K562 (cell line): ENCODE measurements around the gene RNASET2. TPM values are rescaled to one million over a fixed set of nuclear protein-coding genes. Genes with fewer than 3 reads are reported as not detected.

Experiments used
- CBFA2T2 ChIP-seq: fragments of 450-650 bp; conservative IDR thresholded peaks from 2 replicates; pipeline ENCODE4 v1.6.1; 2017; ENCODE audit warnings: mild to moderate bottlenecking
- CSDE1 ChIP-seq, 2 experiments: fragments of 450-650 bp; IDR thresholded peaks; 2 replicates each; pipeline ENCODE4 v1.6.1; 2016; ENCODE audit warnings: mild to moderate bottlenecking in 1 of 2
- ELF1 ChIP-seq: fragments of 200-800 bp; sonication (Bioruptor generic); IDR thresholded peaks from 2 replicates; pipeline ENCODE4 v1.6.1; 2016; ENCODE audit warnings: missing genetic modification characterization, missing compliant biosample characterization
- ETV1 ChIP-seq: fragments of 450-650 bp; conservative IDR thresholded peaks from 2 replicates; pipeline ENCODE4 v1.6.1; 2016; ENCODE audit warnings: missing genetic modification characterization, control low read depth, low read depth, missing compliant biosample characterization
- HIVEP1 ChIP-seq: fragments of 250-450 bp; sonication (Bioruptor Pico); IDR thresholded peaks from 2 replicates; pipeline ENCODE4 v1.4.0; 2020; ENCODE audit warnings: mild to moderate bottlenecking
- MCM5 ChIP-seq: fragments of 450-650 bp; IDR thresholded peaks from 2 replicates; pipeline ENCODE4 v1.6.1; 2016; ENCODE audit warnings: low read depth
- MCM7 ChIP-seq, 2 experiments: fragments of 450-650 bp; IDR thresholded peaks; 2 replicates each; pipeline ENCODE4 v1.6.1; 2016 to 2018
- MIER1 ChIP-seq: fragments of 450-650 bp; IDR thresholded peaks from 2 replicates; pipeline ENCODE4 v1.6.1; 2016; ENCODE audit warnings: antibody characterized with exemption, mild to moderate bottlenecking, low read depth
- NR3C1 ChIP-seq: sonication (generic); formaldehyde crosslinking; IDR thresholded peaks from 2 replicates; pipeline ENCODE4 v1.8.1; 2022; ENCODE audit warnings: missing genetic modification reagents
- NRF1 ChIP-seq, 2 experiments: fragments of 450-650 bp; IDR thresholded peaks in 1 of 2; conservative IDR thresholded peaks in 1 of 2; 2 replicates each; pipeline ENCODE4 v1.6.1; 2014; ENCODE audit warnings: mild to moderate bottlenecking in 2 of 2
- PHF20 ChIP-seq: fragments of 450-650 bp; IDR thresholded peaks from 2 replicates; pipeline ENCODE4 v1.6.1; 2018; ENCODE audit not compliant: partially characterized antibody
- POLR2B ChIP-seq: fragments of 450-650 bp; IDR thresholded peaks from 2 replicates; pipeline ENCODE4 v1.6.1; 2018; ENCODE audit warnings: low read depth; ENCODE audit not compliant: partially characterized antibody
- POLR2G ChIP-seq: fragments of 200-400 bp; formaldehyde crosslinking; IDR thresholded peaks from 2 replicates; pipeline ENCODE4 v1.6.1; 2017; ENCODE audit warnings: low read depth, mild to moderate bottlenecking, antibody characterized with exemption, low read length, moderate library complexity
- SUPT5H ChIP-seq: fragments of 450-650 bp; IDR thresholded peaks from 2 replicates; pipeline ENCODE4 v1.6.1; 2016
- TARDBP ChIP-seq: fragments of 450-650 bp; IDR thresholded peaks from 2 replicates; pipeline ENCODE4 v1.6.1; 2016
- TCF7L2 ChIP-seq: fragments of 150-350 bp; IDR thresholded peaks from 2 replicates; pipeline ENCODE4 v1.6.1; 2016; ENCODE audit warnings: low read depth, mild to moderate bottlenecking, low read length, moderate library complexity
- TRIM28 ChIP-seq: fragments of 450-650 bp; IDR thresholded peaks from 2 replicates; pipeline ENCODE4 v1.6.1; 2017
- ZNF232 ChIP-seq: sonication (generic); formaldehyde crosslinking; IDR thresholded peaks from 2 replicates; pipeline ENCODE4 v1.8.0; 2022; ENCODE audit warnings: mild to moderate bottlenecking, missing genetic modification reagents
- ZNF583 ChIP-seq: fragments of 250-450 bp; sonication (Bioruptor Pico); IDR thresholded peaks from 2 replicates; pipeline ENCODE4 v1.4.0; 2020
- ZNF76 ChIP-seq: fragments of 250-450 bp; sonication (Bioruptor Pico); IDR thresholded peaks from 2 replicates; pipeline ENCODE4 v1.4.0; 2020; ENCODE audit warnings: mild to moderate bottlenecking, moderate library complexity, borderline replicate concordance
- ZNF778 ChIP-seq: fragments of 450-650 bp; formaldehyde crosslinking; IDR thresholded peaks from 2 replicates; pipeline ENCODE4 v1.4.0; 2020; ENCODE audit warnings: mild to moderate bottlenecking, moderate library complexity
- polyA plus RNA-seq, 8 experiments: library from polyadenylated mRNA; depleted of rRNA in 4 of 8; stranded (reverse) in 5 of 8; unstranded in 3 of 8; fragments of >200 nt; fragmentation: Nextera tagmentation in 2 of 8; fragmentation: Illumina TruSeq in 1 of 8; extraction: Ambion mirVana in 2 of 8; extraction: Trizol in 1 of 8; gene quantifications; 2 replicates each; pipeline versions ENCODE4 v1.2.1 to v1.2.3, GENCODE V29; 2011 to 2014; ENCODE audit warnings: inconsistent platforms in 1 of 8, missing spikeins in 1 of 8
- total RNA-seq, 7 experiments: library from RNA; depleted of rRNA in 6 of 7; stranded (reverse); fragments of >200 nt in 6 of 7; fragmentation: Illumina TruSeq in 2 of 7; extraction: Trizol in 2 of 7; gene quantifications; 2 replicates each; pipeline versions ENCODE4 v1.2.1 to v1.2.3, GENCODE V29; 2011 to 2021; ENCODE audit warnings: low replicate concordance in 1 of 7
- TF ChIP-seq, protein P1 (sequence below): sonication (generic); formaldehyde crosslinking; IDR thresholded peaks from 2 replicates; pipeline ENCODE4 v1.8.0; 2022; ENCODE audit warnings: mild to moderate bottlenecking, missing genetic modification reagents
- TF ChIP-seq, protein P2 (sequence below): fragments of 450-650 bp; IDR thresholded peaks from 2 replicates; pipeline ENCODE4 v1.6.1; 2017; ENCODE audit warnings: antibody characterized with exemption
- TF ChIP-seq, protein P3 (sequence below): fragments of 450-650 bp; IDR thresholded peaks from 2 replicates; pipeline ENCODE4 v1.6.1; 2016; ENCODE audit warnings: mild to moderate bottlenecking
- TF ChIP-seq, protein P4 (sequence below): sonication (generic); formaldehyde crosslinking; IDR thresholded peaks from 2 replicates; pipeline ENCODE4 v1.9.0; 2022; ENCODE audit warnings: mild to moderate bottlenecking, missing genetic modification reagents

Gene RNASET2
- total and polyA plus RNA-seq, 9 of the 15 experiments (the other 6 are each of a cell fraction or from before 2014, with no cell fraction given) = 7.4 to 141 (median 91.3) TPM

DNA sequence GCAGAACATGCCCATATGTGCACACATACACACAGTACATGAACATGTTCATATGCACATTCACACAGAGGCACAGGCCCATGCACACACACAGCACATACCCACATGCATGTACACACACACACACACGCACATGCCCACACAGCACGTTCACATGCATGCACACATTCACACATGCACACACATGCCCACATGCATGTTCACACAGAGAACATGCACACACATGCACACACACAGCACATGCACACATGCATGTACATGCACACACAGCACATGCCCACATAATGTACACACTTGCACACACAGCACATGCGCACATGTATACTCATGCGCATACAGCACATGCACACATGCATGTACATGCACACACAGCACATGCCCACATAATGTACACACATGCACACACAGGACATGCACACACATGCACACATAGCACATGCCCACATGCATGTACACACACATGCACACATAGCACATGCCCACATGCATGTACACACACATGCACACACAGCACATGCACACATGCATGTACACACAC lies 25.9 kb downstream of the RNASET2 start (continued):
- TF ChIP-seq SUPT5H (0 out of 2 replicates have a peak, but pooled peaks have one; percentile 25), ZNF583 (CRISPR knock-in tag) (no peak), NRF1 (conservative IDR thresholded peaks at IDR 0.05 in 1 of 2, IDR thresholded peaks at IDR 0.05 in 1 of 2) (no peak), ELF1 (tag) (no peak), MCM5 (no peak), ZNF76 (CRISPR knock-in tag) (no peak), CBFA2T2 (no peak), ZNF232 (CRISPR knock-in tag) (no peak), TRIM28 (no peak), PHF20 (peak; percentile 22), POLR2G (no peak), TCF7L2 (no peak), CSDE1 (IDR thresholded peaks at IDR 0.05) (no peak), NR3C1 (CRISPR knock-in tag) (no peak), POLR2B (no peak), ZNF778 (no peak), MCM7 (IDR thresholded peaks at IDR 0.05) (no peak), HIVEP1 (CRISPR knock-in tag) (no peak), MIER1 (no peak), ETV1 (no peak), TARDBP (no peak)
- TF ChIP-seq, protein P1, sequence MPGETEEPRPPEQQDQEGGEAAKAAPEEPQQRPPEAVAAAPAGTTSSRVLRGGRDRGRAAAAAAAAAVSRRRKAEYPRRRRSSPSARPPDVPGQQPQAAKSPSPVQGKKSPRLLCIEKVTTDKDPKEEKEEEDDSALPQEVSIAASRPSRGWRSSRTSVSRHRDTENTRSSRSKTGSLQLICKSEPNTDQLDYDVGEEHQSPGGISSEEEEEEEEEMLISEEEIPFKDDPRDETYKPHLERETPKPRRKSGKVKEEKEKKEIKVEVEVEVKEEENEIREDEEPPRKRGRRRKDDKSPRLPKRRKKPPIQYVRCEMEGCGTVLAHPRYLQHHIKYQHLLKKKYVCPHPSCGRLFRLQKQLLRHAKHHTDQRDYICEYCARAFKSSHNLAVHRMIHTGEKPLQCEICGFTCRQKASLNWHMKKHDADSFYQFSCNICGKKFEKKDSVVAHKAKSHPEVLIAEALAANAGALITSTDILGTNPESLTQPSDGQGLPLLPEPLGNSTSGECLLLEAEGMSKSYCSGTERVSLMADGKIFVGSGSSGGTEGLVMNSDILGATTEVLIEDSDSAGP = 0 out of 2 replicates have a peak, but pooled peaks have one; percentile 23
- TF ChIP-seq, protein P2, sequence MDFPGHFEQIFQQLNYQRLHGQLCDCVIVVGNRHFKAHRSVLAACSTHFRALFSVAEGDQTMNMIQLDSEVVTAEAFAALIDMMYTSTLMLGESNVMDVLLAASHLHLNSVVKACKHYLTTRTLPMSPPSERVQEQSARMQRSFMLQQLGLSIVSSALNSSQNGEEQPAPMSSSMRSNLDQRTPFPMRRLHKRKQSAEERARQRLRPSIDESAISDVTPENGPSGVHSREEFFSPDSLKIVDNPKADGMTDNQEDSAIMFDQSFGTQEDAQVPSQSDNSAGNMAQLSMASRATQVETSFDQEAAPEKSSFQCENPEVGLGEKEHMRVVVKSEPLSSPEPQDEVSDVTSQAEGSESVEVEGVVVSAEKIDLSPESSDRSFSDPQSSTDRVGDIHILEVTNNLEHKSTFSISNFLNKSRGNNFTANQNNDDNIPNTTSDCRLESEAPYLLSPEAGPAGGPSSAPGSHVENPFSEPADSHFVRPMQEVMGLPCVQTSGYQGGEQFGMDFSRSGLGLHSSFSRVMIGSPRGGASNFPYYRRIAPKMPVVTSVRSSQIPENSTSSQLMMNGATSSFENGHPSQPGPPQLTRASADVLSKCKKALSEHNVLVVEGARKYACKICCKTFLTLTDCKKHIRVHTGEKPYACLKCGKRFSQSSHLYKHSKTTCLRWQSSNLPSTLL = no peak
- TF ChIP-seq, protein P3, sequence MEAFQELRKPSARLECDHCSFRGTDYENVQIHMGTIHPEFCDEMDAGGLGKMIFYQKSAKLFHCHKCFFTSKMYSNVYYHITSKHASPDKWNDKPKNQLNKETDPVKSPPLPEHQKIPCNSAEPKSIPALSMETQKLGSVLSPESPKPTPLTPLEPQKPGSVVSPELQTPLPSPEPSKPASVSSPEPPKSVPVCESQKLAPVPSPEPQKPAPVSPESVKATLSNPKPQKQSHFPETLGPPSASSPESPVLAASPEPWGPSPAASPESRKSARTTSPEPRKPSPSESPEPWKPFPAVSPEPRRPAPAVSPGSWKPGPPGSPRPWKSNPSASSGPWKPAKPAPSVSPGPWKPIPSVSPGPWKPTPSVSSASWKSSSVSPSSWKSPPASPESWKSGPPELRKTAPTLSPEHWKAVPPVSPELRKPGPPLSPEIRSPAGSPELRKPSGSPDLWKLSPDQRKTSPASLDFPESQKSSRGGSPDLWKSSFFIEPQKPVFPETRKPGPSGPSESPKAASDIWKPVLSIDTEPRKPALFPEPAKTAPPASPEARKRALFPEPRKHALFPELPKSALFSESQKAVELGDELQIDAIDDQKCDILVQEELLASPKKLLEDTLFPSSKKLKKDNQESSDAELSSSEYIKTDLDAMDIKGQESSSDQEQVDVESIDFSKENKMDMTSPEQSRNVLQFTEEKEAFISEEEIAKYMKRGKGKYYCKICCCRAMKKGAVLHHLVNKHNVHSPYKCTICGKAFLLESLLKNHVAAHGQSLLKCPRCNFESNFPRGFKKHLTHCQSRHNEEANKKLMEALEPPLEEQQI = no peak
- TF ChIP-seq, protein P4, sequence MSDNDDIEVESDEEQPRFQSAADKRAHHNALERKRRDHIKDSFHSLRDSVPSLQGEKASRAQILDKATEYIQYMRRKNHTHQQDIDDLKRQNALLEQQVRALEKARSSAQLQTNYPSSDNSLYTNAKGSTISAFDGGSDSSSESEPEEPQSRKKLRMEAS (CRISPR knock-in tag) = peak; percentile 74
